ENCODE results near the gene CHD1L.
"Not testable (repeated sequence)": the region's sequence is repeated elsewhere in the genome, so short reads cannot be mapped to it uniquely, and the experiment has no call there.

DNA sequence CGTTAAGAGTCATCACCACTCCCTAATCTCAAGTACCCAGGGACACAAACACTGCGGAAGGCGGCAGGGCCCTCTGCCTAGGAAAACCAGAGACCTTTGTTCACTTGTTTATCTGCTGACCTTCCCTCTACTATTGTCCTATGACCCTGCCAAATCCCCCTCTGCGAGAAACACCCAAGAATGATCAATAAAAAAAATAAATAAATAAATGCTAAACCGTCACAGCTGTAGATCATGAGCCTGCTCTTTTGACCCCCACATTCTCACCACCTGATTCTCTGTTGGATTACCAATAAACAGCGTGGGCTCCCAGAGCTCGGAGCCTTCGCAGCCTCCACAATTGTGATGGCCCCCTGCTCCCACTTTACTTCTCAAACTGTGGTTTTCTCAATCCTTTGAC lies 8.6 kb upstream of the CHD1L start:
- TF ChIP-seq, protein P1, sequence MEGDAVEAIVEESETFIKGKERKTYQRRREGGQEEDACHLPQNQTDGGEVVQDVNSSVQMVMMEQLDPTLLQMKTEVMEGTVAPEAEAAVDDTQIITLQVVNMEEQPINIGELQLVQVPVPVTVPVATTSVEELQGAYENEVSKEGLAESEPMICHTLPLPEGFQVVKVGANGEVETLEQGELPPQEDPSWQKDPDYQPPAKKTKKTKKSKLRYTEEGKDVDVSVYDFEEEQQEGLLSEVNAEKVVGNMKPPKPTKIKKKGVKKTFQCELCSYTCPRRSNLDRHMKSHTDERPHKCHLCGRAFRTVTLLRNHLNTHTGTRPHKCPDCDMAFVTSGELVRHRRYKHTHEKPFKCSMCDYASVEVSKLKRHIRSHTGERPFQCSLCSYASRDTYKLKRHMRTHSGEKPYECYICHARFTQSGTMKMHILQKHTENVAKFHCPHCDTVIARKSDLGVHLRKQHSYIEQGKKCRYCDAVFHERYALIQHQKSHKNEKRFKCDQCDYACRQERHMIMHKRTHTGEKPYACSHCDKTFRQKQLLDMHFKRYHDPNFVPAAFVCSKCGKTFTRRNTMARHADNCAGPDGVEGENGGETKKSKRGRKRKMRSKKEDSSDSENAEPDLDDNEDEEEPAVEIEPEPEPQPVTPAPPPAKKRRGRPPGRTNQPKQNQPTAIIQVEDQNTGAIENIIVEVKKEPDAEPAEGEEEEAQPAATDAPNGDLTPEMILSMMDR (IDR thresholded peaks at IDR 0.05; ENCODE audit: low read depth, low read length) = not testable (repeated sequence)
- TF ChIP-seq POLR2A (IDR thresholded peaks at IDR 0.05; ENCODE audit: extremely low read depth, insufficient read length) = not testable (repeated sequence)

All from NB4 (cell line).